ENCODE results near the gene RPL18A.

The RPL18A gene

GRCh38 chr19:17910791-17911360 is 51.2 kb downstream of the RPL18A start:
- no peak for ATAC-seq

Data from activated CD4-positive, CD25-positive, alpha-beta regulatory T cell treated with anti-CD3 and anti-CD28 coated beads, Interleukin-2, amount 50 U/mL, for 24 hours (primary cell).